NCI-H146 treated with DMSO at 0.1 percent for 48 hours (cell line): ENCODE measurements around the gene PTPN13.

Source experiments
- DNase-seq: peaks from one replicate; lab custom pipeline; 2025; ENCODE audit not compliant: unreplicated experiment; lab: John Stamatoyannopoulos, UW

PTPN13 gene

DNA sequence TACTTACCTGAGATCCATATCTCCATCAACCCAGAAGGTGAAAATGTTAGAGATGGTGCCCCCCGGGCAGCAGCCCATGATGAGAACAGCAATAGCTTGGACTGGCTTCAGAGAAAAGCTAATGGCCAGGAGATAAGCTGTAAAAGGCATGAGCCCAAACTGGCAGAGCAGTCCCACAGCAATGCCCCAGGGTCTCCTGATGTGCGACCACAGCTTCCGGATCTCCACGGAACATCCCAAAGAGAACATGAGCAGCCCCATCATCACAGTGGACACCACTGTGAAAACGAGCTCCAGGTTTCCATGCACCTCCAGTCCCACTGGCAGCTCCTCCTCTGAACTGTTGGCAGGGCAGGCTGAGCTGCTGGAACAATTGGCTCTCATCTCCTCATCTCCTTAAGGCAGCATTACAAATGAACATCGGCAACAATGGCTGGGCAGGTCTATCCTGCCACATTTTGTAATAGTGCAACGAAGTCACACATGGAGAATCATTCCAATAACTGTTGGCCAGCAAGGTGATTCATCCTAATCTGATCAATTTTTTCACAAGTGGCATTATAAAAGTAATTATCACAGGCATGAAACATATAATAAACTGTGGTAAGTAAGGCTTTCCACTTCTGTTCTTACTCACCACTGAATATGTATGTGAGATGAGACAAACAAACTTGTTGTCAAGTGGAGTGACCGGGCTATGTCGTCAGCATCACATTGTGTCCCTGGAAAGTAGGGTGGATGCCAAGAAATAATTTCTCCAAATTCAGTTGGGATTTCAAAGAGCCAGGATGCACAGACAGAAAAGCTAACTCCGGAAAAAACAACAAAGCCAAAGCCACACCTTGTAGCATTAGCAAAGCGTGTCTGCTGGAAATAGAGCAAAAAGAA is 254.9 kb downstream of the PTPN13 start, which contains the start of gene SLC10A6:
Gene SLC10A6, minus strand, starts transcription at position 653 of the 888 bp plus-strand sequence. Its CDS starts 269 bp downstream, at position 384.
- DNase-seq = no peak

DNA sequence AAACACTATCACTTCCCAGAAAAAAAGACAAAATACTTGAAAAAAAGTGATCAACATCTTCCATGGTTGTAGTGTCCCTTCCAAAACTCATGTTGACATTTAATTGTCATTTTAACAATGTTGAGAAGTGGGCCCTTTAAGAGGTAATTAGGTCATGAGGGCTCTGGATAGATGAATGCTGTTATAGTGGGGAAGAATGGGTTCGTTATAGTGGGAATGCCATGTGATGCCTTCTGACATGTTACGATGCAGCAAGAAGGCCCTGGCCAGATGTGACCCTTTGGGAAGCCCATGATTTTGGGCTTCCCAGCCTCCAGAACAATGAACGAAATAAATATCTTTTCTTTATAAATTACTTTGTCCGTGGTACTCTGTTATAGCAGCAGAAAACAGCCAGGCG is 259.1 kb downstream of the PTPN13 start:
- no peak for DNase-seq

DNA sequence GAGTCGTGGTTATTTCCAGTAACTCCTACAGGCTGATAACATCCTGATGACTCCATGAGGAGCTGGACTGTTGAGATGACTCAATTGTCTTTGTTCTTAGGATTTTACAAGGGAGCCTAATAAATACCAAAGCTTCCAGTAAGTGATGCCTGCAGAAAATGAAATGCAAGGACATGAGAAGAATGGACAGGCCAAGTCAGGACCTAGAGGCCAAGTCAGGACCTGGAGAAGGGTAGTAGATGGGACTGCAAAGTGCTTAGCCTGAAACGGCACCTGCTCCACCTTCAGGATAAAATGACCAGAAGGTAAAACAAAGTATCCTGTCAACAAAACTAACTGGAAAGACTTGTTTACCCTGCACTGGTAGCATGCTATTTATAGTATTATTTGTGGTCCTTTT is 261.5 kb downstream of the PTPN13 start:
- DNase-seq = no peak

DNA sequence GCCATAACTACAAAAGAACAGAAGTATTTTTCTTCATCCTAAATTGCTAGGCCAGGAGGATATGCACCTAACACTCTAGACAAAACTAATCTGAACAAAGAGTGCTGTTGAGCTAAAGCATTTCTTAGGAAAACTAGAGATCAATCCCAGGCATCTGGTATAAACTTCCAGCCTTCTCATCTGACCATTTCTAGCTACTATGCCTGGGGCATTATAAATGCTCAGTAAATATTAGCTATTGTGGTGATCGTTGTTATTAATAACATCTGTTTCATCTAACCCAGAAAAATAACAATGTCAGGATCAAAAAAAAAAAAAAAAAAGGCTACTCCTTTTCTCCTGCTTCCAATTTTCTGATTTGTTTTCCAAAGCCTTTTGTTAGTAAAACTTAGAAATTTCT is 262.8 kb downstream of the PTPN13 start:
- no peak for DNase-seq

DNA sequence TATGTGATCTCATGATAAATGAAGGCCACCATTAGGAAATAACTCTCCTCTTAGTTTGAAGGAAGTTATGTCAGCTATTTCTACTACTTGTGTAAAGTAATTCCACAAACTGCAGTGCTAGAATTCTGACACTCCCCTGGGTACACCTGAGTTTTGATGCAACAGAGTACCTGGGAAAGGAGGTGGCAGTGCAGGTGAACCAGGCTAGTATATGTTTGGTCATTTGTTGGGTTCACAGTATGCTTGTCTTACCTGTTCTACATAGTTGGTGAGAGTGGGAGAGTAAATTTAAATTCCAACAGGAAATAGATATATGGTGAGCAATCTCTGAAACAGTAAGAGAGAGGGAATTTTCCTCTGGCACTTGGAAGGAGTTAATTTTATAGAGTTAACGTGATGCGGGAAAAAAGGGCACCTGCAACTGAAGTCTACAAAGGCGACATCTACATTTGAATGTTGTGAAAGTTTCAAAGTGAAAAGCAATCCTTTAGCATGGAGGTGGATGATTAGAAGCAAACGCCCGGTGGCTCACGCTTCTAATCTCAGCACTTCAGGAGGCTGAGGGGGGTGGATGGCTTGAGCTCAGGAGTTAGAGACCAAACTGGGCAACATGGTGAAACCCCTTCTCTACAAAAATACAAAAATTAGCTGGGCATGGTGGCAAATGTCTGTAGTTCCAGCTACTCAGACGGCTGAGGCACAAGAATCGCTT is 263.4 kb downstream of the PTPN13 start:
- DNase-seq = no peak
